Activated CD4-positive, alpha-beta T cell treated with anti-CD3 and anti-CD28 coated beads, Interleukin-2, amount 10 ng/mL, durations not matched to agents 7 days and 5 days (primary cell): ENCODE results near the gene UBR3. TPM values are rescaled to one million over a fixed set of nuclear protein-coding genes. Genes with fewer than 3 reads are reported as not detected.

Source experiments
- CTCF ChIA-PET: fragments of 350-600 bp; sonication (Branson Sonifier 250); formaldehyde crosslinking; loops from one replicate; lab custom pipeline; 2021; ENCODE audit warnings: antibody characterized with exemption; lab: Charles Lee
- POLR2A ChIA-PET: fragments of 350-600 bp; sonication (Branson Sonifier 250); formaldehyde crosslinking; loops from one replicate; lab custom pipeline; 2021; ENCODE audit warnings: antibody characterized with exemption; lab: Charles Lee
- DNase-seq: peaks from one replicate; pipeline ENCODE4 v3.0.0-alpha.2; 2020
- H3K27ac Mint-ChIP-seq: one replicate; pipeline ENCODE4 v1.8.0; 2021; ENCODE audit warnings: mild to moderate bottlenecking, moderate library complexity, mixed read lengths
- H3K27me3 Mint-ChIP-seq: one replicate; pipeline ENCODE4 v1.8.0; 2021; ENCODE audit warnings: mixed read lengths
- H3K36me3 Mint-ChIP-seq: one replicate; pipeline ENCODE4 v1.8.0; 2021; ENCODE audit warnings: low read depth, mixed read lengths
- H3K4me1 Mint-ChIP-seq: one replicate; pipeline ENCODE4 v1.8.0; 2021; ENCODE audit warnings: mixed read lengths
- H3K4me3 Mint-ChIP-seq: one replicate; pipeline ENCODE4 v1.8.0; 2021; ENCODE audit warnings: mild to moderate bottlenecking, moderate library complexity, mixed read lengths
- H3K9me3 Mint-ChIP-seq: one replicate; pipeline ENCODE4 v1.8.0; 2021; ENCODE audit warnings: mixed read lengths
- total RNA-seq, 2 experiments: library from RNA; stranded (reverse); gene quantifications; one replicate each; pipeline ENCODE4 v1.2.3, GENCODE V29; 2021

Gene UBR3, protein sequence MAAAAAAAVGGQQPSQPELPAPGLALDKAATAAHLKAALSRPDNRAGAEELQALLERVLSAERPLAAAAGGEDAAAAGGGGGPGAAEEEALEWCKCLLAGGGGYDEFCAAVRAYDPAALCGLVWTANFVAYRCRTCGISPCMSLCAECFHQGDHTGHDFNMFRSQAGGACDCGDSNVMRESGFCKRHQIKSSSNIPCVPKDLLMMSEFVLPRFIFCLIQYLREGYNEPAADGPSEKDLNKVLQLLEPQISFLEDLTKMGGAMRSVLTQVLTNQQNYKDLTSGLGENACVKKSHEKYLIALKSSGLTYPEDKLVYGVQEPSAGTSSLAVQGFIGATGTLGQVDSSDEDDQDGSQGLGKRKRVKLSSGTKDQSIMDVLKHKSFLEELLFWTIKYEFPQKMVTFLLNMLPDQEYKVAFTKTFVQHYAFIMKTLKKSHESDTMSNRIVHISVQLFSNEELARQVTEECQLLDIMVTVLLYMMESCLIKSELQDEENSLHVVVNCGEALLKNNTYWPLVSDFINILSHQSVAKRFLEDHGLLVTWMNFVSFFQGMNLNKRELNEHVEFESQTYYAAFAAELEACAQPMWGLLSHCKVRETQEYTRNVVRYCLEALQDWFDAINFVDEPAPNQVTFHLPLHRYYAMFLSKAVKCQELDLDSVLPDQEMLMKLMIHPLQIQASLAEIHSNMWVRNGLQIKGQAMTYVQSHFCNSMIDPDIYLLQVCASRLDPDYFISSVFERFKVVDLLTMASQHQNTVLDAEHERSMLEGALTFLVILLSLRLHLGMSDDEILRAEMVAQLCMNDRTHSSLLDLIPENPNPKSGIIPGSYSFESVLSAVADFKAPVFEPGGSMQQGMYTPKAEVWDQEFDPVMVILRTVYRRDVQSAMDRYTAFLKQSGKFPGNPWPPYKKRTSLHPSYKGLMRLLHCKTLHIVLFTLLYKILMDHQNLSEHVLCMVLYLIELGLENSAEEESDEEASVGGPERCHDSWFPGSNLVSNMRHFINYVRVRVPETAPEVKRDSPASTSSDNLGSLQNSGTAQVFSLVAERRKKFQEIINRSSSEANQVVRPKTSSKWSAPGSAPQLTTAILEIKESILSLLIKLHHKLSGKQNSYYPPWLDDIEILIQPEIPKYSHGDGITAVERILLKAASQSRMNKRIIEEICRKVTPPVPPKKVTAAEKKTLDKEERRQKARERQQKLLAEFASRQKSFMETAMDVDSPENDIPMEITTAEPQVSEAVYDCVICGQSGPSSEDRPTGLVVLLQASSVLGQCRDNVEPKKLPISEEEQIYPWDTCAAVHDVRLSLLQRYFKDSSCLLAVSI (N-terminal part only)
- 10 to 100 TPM; 22.4 to 27.4 TPM for total RNA-seq

DNA sequence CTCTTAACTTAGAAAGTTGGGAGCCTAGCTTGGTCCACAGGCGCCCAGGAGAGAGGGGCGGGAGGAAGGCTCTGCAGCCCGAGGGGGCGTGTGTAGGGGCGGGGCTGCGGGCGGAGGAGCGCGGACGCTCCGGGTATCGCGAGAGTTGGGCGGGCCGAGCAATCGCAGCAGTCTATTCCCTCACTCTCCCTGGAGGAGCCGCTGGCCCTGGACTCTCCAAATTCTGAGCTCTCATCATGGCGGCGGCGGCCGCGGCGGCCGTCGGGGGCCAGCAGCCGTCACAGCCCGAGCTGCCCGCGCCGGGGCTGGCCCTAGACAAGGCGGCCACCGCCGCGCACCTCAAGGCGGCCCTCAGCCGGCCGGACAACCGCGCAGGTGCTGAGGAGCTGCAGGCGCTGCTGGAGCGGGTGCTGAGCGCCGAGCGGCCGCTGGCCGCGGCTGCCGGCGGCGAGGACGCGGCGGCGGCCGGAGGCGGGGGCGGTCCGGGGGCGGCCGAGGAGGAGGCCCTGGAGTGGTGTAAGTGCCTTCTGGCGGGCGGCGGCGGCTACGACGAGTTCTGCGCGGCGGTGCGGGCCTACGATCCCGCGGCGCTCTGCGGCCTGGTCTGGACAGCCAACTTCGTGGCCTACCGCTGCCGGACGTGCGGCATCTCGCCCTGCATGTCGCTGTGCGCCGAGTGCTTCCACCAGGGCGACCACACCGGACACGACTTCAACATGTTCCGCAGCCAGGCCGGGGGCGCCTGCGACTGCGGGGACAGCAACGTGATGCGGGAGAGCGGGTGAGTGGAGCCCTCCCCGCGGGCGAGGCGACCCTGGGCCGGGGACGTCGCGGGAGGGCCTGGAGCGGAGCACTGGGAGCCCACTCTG is at the start of gene UBR3:
TSS of gene UBR3 (plus strand) at position 183 of the 869 bp plus-strand sequence. CDS start at position 237, 54 bp downstream.
- Mint-ChIP-seq H3K36me3 (peaks cover 10% of the 10 kb centered on the region), H3K27me3 (no peaks in the 10 kb centered on the region), H3K4me3 (peak within 1 kb of the TSS; percentile 82), H3K9me3 (no peaks in the 10 kb centered on the region), H3K4me1 (peaks cover 51% of the 10 kb centered on the region), H3K27ac (peak within 1 kb of the TSS; percentile 86)
- peak; percentile 90 for DNase-seq
- CTCF ChIA-PET: interaction anchor here (0.7 to 1.7 kb wide), 4 partner anchors 11 to 33 kb away, joined by 3 to 5 read pairs (median 4); no protein-coding TSS in a partner anchor
- POLR2A ChIA-PET: interaction anchor here (1.0 kb wide), 1 partner anchor 29 kb away, joined by 4 read pairs; the partner anchor contains the start of gene SSB

DNA sequence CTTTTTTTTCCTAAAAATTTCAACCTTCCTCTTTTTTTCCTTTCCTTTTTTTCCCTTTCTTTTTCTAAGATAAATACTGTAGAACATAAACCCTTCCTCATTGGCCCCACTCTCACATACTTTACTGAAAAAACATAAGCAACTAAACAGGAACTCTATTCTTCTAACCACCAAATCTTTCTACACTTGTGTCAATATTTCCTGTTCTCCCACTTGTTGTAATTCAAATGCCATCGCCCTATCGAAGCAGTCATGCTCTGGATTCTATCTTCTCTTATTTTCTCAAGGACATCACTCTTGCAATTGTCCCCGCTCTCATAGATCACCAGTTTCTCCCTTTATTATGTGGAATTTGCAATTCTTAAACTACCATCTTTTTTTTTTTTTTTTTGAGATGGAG is 48.8 kb upstream of the UBR3 start:
- no peaks in the 10 kb centered on the region for H3K36me3 Mint-ChIP-seq
- peaks cover 5% of the 10 kb centered on the region for H3K4me1 Mint-ChIP-seq
- peaks cover 3% of the 10 kb centered on the region for H3K27me3 Mint-ChIP-seq
- no peaks in the 10 kb centered on the region for H3K9me3 Mint-ChIP-seq
- H3K4me3 Mint-ChIP-seq: no peak overlapping the region
- DNase-seq: no peak
- ChIA-PET CTCF (no interaction called here), POLR2A (no interaction called here)
- no peak overlapping the region for H3K27ac Mint-ChIP-seq

DNA sequence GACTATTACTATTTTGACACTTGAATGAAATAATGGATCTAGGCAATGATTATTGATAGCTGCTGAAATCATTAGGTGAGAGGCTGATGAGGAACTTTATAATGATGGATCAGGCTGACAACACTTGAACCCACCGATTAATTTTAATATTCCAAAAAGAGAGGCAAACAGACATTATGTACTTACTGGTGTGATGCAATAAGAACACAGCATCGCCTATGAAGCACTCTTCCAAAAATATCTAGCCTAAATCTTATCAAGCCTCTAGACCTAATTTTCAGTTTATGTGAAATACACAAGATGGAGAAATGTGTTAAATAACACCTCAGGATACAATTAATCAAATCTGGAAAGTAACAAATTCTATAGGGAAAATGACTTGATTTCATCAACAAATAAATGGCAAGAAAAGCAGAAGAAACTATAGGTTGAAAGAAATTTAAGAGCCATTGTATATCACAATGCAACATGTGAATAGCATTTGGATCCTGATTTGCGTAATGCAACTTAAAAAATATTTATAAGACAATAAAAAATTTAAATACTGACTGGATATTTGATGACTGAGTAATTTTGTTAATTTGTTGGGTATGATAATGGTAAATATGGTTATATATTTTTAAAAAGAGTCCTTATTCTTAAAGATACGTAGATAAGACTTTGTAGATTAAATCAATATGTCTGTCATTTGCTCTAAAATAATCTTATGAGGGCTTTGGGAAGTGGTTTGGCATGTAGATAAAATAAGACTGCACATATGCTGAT is 45.8 kb upstream of the UBR3 start:
- no peak overlapping the region for H3K27ac Mint-ChIP-seq
- H3K9me3 Mint-ChIP-seq: no peaks in the 10 kb centered on the region
- H3K4me1 Mint-ChIP-seq: peaks cover 3% of the 10 kb centered on the region
- no peak overlapping the region for H3K4me3 Mint-ChIP-seq
- CTCF ChIA-PET: interaction anchor here (0.7 kb wide), 1 partner anchor 13 kb away, joined by 3 read pairs; no protein-coding TSS in a partner anchor
- POLR2A ChIA-PET: no interaction called here
- H3K27me3 Mint-ChIP-seq: peaks cover 3% of the 10 kb centered on the region
- H3K36me3 Mint-ChIP-seq: no peaks in the 10 kb centered on the region
- no peak for DNase-seq

DNA sequence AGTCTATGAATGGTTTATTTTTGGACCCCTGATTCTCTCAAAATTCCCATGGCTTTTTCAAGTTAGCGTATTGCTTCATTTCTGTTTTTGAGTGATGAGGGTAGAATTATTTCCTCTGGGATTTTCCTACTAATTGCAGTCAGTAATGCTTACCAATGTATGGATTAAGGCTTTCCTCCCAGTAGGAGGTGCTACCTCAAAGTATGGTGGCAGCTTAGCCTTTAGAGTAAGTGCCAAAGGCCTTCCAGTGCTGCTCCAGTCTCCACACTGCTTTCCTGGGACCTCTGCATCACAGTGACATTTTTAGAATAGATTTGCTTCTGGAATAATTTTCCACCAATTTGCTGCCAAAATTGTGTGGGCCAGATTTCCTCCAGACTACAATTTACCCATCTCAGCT is 44.7 kb upstream of the UBR3 start:
- no peak overlapping the region for H3K4me3 Mint-ChIP-seq
- ChIA-PET POLR2A (interaction anchor here (0.6 kb wide), 1 partner anchor 1383 kb away, joined by 3 read pairs; no protein-coding TSS in a partner anchor), CTCF (interaction anchor here (0.6 to 1.5 kb wide), 3 partner anchors 8 to 12 kb away, joined by 3 to 5 read pairs (median 4); no protein-coding TSS in a partner anchor)
- peaks cover 3% of the 10 kb centered on the region for H3K27me3 Mint-ChIP-seq
- no peaks in the 10 kb centered on the region for H3K9me3 Mint-ChIP-seq
- H3K36me3 Mint-ChIP-seq: no peaks in the 10 kb centered on the region
- peaks cover 3% of the 10 kb centered on the region for H3K4me1 Mint-ChIP-seq
- no peak for DNase-seq
- H3K27ac Mint-ChIP-seq: no peak overlapping the region

DNA sequence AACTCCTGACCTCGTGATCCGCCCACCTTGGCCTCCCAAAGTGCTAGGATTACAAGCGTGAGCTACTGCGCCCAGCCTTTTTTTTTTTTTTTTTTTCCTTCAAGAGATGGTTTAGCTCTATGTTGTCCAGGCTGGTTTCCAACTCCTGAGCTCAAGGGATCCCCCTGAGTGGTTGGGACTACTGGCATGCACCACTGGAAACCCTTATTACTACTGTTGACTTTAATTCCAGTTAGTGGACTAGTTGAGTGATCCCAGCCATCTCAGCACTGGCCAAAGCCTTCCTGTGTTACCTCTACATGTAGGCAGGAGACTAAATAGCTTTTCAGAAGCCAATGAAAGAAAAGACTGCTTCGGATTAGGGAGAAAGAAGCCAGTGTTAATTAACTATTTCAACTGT is 36.7 kb upstream of the UBR3 start:
- no peaks in the 10 kb centered on the region for H3K9me3 Mint-ChIP-seq
- peaks cover 7% of the 10 kb centered on the region for H3K4me1 Mint-ChIP-seq
- CTCF ChIA-PET: interaction anchor here (0.6 to 1.6 kb wide), 3 partner anchors 8 to 20 kb away, joined by 3 to 6 read pairs (median 4); no protein-coding TSS in a partner anchor

DNA sequence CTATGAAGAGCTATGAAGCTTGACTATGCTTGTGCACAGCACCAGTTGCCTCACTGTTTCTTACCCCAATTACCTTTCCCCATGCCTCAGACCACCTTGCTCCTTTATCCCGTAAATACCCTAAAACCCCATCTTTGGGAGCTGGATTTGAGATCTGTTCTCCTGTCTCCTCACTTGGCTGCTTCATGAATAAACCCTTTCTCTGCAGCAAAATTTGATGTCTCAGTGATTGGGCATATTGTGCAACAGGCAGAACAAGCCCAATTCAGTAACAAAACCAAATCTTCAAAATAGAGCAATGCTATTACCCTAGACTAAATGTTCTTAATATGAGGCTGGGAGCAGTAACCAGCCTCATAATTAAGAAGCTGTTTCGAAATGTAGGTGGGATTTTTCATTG is 32.1 kb upstream of the UBR3 start:
- POLR2A ChIA-PET: no interaction called here
- DNase-seq: no peak
- H3K4me1 Mint-ChIP-seq: peaks cover 17% of the 10 kb centered on the region
- no peak overlapping the region for H3K27ac Mint-ChIP-seq
- H3K9me3 Mint-ChIP-seq: no peaks in the 10 kb centered on the region
- H3K36me3 Mint-ChIP-seq: peaks cover 1% of the 10 kb centered on the region
- CTCF ChIA-PET: interaction anchor here (0.7 to 1.4 kb wide), 8 partner anchors 9 to 222 kb away, joined by 3 to 7 read pairs (median 4); partner anchors contain the start of gene METTL5
- H3K4me3 Mint-ChIP-seq: no peak overlapping the region
- peaks cover 9% of the 10 kb centered on the region for H3K27me3 Mint-ChIP-seq

More for the DNA sequence above, 36.7 kb upstream of the UBR3 start:
- H3K4me3 Mint-ChIP-seq: no peak overlapping the region
- H3K36me3 Mint-ChIP-seq: no peaks in the 10 kb centered on the region
- POLR2A ChIA-PET: no interaction called here
- H3K27ac Mint-ChIP-seq: no peak overlapping the region
- DNase-seq: no peak
- H3K27me3 Mint-ChIP-seq: peaks cover 24% of the 10 kb centered on the region

DNA sequence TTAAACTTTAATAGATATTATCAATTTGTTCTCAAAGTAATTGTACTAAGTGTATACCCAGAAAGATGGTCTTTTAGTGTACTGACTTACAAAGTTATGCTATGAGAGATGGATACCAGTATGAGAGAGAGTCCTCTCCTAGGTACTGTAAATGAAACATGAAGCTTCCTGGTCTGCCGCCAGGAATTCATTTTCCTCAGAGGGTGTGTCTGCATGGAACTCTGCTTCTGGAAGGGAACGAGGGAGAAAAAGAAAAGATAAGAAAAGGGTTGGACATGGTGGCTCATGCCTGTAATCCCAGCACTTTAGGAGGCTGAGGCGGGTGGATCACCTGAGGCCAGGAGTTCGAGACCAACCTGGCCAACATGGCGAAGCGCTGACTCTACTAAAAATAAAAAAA is 30.8 kb upstream of the UBR3 start:
- CTCF ChIA-PET: no interaction called here
- Mint-ChIP-seq H3K4me1 (peaks cover 23% of the 10 kb centered on the region), H3K36me3 (peaks cover 6% of the 10 kb centered on the region), H3K27me3 (peaks cover 9% of the 10 kb centered on the region), H3K9me3 (no peaks in the 10 kb centered on the region), H3K27ac (no peak overlapping the region), H3K4me3 (no peak overlapping the region)
- DNase-seq: no peak
- POLR2A ChIA-PET: no interaction called here

DNA sequence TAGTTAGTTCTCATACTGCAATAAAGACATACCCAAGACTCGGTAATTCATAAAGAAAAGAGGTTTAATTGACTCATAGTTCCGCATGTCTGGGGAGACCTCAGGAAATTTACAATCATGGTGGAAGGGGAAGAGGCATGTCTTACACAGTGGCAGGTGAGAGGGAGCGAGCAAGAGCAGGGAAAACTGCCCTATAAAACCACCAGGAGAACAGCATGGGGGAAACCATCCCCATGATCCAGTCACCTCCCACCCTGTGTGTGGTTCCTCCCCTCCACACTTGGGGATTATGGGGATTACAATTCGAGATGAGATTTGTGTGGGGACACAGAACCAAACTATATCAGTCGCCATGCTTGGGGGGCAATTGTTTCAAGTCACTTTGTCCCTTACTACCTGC is 29.7 kb upstream of the UBR3 start:
- Mint-ChIP-seq H3K27ac (peak overlapping the region; percentile 47), H3K27me3 (peaks cover 5% of the 10 kb centered on the region), H3K4me1 (peaks cover 32% of the 10 kb centered on the region), H3K9me3 (no peaks in the 10 kb centered on the region), H3K36me3 (peaks cover 13% of the 10 kb centered on the region), H3K4me3 (peak overlapping the region; percentile 21)
- CTCF ChIA-PET: no interaction called here
- POLR2A ChIA-PET: no interaction called here
- DNase-seq: no peak

DNA sequence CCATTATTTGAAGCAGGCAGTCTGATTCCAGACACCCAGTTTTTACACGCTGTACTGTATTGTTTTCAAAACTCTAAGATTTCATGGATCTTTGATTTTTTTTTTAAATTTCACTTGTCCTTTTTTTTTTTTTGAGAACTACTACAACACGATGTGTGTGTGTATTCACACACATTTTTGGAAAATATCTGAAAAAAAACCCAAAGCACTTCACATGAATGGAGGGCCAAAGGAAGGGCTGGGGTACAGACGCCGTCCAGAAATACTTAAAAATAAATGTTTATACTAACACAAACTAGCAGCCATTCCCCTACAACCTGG is 28.9 kb upstream of the UBR3 start:
- no peak for DNase-seq
- Mint-ChIP-seq H3K9me3 (no peaks in the 10 kb centered on the region), H3K27ac (peak overlapping the region; percentile 91), H3K36me3 (peaks cover 15% of the 10 kb centered on the region), H3K4me3 (peak overlapping the region; percentile 83), H3K4me1 (peaks cover 35% of the 10 kb centered on the region), H3K27me3 (peaks cover 5% of the 10 kb centered on the region)
- ChIA-PET CTCF (interaction anchor here (0.5 to 1.0 kb wide), 3 partner anchors 27 to 277 kb away, joined by 3 to 5 read pairs (median 4); partner anchors contain the start of gene METTL5), POLR2A (interaction anchor here (0.8 kb wide), 1 partner anchor 30 kb away, joined by 4 read pairs; no protein-coding TSS in a partner anchor)

DNA sequence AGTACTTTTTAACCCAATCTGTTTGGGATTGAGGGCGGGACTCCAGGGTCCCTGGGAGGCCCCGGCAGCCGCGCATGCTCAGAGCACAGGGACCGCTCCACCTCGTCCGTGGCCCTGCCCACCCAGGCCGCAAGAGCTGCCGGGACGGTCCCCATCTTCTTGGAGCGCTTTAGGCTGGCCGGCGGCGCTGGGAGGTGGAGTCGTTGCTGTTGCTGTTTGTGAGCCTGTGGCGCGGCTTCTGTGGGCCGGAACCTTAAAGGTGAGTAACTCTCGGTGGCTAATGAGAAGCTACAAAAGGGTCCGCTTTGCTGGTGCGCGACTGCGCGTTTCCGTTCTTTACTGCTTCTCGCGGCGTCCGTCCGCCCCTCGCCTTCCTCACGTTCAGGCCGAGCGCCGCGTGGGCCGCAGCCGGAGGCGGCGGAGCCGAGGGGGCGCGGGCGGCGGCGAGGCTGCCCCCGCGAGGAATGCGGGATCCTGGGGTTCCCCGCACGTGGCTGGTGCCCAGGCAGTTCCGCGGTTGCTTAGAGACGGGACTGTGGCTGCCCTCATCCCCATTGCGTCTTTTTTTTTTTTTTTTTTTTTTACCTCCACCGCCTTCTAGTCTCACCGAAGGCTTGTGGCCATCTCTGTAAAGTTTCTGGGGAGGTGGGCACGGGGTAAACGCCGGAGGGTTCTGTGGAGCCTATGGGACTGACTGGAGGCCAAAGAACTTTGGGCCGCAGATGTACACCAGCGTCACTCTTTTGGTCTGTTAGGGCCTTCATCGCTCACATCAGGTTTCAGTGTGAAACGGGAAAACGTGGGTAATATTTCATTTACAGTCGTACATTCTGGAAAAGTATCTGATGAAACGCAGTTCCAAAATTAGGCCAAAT is 28.3 kb upstream of the UBR3 start, which contains the start of gene SSB:
TSS of gene SSB (plus strand) at position 154 of the 875 bp plus-strand sequence. CDS start 2,090 bp downstream, outside the sequence.
- peaks cover 2% of the 10 kb centered on the region for H3K27me3 Mint-ChIP-seq
- H3K9me3 Mint-ChIP-seq: no peaks in the 10 kb centered on the region
- peaks cover 15% of the 10 kb centered on the region for H3K36me3 Mint-ChIP-seq
- peak within 1 kb of the TSS; percentile 83 for H3K4me3 Mint-ChIP-seq
- POLR2A ChIA-PET: interaction anchor here (0.8 kb wide), 1 partner anchor 29 kb away, joined by 4 read pairs; no protein-coding TSS in a partner anchor
- peak within 1 kb of the TSS; percentile 91 for H3K27ac Mint-ChIP-seq
- peaks cover 35% of the 10 kb centered on the region for H3K4me1 Mint-ChIP-seq
- peak; percentile 95 for DNase-seq
- CTCF ChIA-PET: interaction anchor here (0.5 to 1.0 kb wide), 3 partner anchors 26 to 277 kb away, joined by 3 to 5 read pairs (median 4); partner anchors contain the start of gene METTL5
